22Rv1 (cell line): ENCODE measurements around the gene PCDH8.

ENCODE experiments used
- ZFX ChIP-seq: fragments of 450-650 bp; IDR thresholded peaks from 2 replicates; pipeline ENCODE4 v1.6.1; 2017; ENCODE audit warnings: antibody characterized with exemption, borderline replicate concordance
- TF ChIP-seq, protein P1 (sequence below): fragments of 450-650 bp; IDR thresholded peaks from 2 replicates; pipeline ENCODE4 v1.5.1; 2017; ENCODE audit warnings: mild to moderate bottlenecking

DNA sequence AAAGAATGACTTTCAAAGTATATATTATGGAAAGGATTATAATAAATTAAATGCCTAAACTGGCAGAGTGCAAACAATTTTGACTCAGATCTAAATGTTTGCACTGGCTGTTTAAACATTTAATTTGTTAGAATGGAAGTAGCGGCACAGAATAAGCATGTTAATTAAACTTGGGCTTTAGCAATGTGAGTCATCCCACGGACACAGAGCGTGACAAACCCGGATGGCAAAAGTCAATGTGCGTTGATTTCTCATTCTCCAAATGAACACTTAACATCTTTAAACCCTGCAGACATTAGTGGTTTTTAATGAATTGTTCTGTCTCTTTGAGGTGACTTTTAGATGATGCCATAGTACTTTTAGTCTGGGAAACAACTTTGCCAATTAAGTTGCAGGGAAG lies 38.4 kb downstream of the PCDH8 start:
- TF ChIP-seq, protein P1, sequence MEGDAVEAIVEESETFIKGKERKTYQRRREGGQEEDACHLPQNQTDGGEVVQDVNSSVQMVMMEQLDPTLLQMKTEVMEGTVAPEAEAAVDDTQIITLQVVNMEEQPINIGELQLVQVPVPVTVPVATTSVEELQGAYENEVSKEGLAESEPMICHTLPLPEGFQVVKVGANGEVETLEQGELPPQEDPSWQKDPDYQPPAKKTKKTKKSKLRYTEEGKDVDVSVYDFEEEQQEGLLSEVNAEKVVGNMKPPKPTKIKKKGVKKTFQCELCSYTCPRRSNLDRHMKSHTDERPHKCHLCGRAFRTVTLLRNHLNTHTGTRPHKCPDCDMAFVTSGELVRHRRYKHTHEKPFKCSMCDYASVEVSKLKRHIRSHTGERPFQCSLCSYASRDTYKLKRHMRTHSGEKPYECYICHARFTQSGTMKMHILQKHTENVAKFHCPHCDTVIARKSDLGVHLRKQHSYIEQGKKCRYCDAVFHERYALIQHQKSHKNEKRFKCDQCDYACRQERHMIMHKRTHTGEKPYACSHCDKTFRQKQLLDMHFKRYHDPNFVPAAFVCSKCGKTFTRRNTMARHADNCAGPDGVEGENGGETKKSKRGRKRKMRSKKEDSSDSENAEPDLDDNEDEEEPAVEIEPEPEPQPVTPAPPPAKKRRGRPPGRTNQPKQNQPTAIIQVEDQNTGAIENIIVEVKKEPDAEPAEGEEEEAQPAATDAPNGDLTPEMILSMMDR, result no peak
- no peak for TF ChIP-seq ZFX
